NCI-H1930 (cell line): ENCODE results near the gene NEU1.

Experiments used
- DNase-seq, 2 experiments: peaks; one replicate each; lab custom pipeline; 2025; lab: John Stamatoyannopoulos, UW

The NEU1 gene

DNA sequence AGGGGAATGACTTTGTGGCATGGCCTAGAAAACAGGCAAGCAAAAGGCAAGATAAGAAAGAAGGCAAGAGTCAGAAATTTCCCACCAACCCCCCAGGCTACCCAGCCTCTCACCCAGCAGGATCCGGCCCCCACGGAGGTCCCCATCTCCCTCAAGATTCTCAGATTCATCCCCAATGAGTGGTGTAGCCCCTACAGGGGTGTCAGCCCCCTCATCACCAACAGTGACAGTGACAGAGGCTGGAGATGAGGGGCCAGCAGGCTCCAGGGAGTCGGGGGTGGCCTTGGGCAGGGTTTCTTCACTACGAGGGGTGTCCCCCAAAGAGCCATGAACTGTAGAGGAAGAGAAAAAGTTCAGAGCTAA lies 33.9 kb upstream of the NEU1 start:
- DNase-seq, result no peak

DNA sequence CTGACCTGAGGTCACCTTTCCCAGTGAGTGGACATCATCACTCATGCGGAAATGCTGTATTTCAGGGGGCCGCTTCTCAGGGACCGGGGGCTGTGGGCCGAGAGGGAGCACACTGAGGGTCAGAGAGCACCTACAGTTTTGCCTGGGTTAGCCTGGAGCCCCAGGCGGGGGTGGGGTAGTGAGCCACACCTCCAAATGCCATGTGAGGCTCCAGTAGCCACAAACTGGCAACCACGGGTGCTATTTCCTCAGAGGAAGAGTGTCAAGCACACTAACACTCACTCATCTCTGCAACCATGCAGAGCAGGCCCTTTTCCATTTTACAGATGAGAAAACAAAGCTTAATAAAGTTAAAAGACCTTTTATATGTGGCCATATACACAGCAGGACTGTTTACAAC lies 30.2 kb upstream of the NEU1 start:
- DNase-seq, result no peak

GRCh38 chr6:31889331-31889972 lies 26.8 kb upstream of the NEU1 start:
- no peak for DNase-seq

- DNase-seq, result no peak
Measured at GRCh38 chr6:31888276-31889258, 25.9 kb upstream of the NEU1 start.

- DNase-seq, result no peak
Measured at GRCh38 chr6:31887173-31888007, 24.8 kb upstream of the NEU1 start.

DNA sequence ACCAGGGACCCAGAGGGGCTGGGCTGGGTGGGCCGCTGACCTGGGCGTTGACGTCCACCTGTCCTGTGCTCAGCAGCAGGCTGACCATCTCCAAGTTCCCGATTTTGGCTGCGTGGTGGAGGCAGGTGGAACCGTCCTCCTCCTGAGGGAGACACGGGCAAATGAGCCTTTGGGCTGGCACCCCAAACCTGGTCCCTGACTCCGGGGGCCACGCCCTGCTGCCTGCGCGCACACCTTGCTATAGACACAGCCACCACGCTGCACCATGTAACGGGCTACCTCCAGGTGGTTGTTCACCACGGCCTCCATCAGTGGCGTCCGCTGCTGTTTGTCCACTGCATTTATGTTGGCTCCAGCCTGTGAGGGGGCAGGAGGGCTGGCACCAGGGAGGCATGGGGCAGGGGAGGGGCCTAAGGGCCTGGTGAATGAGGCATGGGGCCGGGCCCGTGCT lies 23.9 kb upstream of the NEU1 start:
- DNase-seq, result no peak

GRCh38 chr6:31884528-31885035 lies 22.0 kb upstream of the NEU1 start:
- no peak for DNase-seq

DNA sequence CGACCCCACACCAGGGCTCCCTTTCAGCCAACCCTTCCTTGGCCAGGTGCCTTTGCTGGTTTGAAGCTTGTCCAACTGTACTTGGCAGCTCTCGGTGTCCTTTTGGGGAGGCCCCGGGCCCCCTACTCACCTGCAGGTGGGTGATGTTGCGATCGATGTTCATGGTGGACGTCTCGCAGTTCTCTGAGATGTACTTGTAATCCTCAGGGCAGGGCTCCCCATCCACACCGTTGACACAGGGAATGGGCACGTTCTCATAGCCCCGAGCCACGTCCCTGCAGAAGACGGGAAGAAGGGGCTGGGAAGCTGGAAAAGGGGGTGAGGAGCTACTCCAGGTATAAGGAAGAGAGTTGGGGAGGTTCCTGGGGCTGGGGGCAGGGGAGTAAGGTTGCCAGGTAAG lies 21.1 kb upstream of the NEU1 start:
- DNase-seq, result no peak

GRCh38 chr6:31882344-31882743 lies 19.7 kb upstream of the NEU1 start:
- DNase-seq, result no peak

- no peak for DNase-seq
Measured at GRCh38 chr6:31881136-31881859, 18.7 kb upstream of the NEU1 start.

GRCh38 chr6:31880616-31881015 lies 18.0 kb upstream of the NEU1 start:
- no peak for DNase-seq

- no peak for DNase-seq
Measured at GRCh38 chr6:31879901-31880300, 17.3 kb upstream of the NEU1 start.

- no peak for DNase-seq
Measured at GRCh38 chr6:31879143-31879542, 16.5 kb upstream of the NEU1 start.

GRCh38 chr6:31878726-31879125 lies 16.1 kb upstream of the NEU1 start, which contains the start of gene SLC44A4:
Gene SLC44A4 (minus strand): TSS chr6:31878997. CDS start chr6:31878980, 17 bp downstream.
- no peak for DNase-seq

- no peak for DNase-seq
Measured at GRCh38 chr6:31878222-31878621, 15.6 kb upstream of the NEU1 start.

DNA sequence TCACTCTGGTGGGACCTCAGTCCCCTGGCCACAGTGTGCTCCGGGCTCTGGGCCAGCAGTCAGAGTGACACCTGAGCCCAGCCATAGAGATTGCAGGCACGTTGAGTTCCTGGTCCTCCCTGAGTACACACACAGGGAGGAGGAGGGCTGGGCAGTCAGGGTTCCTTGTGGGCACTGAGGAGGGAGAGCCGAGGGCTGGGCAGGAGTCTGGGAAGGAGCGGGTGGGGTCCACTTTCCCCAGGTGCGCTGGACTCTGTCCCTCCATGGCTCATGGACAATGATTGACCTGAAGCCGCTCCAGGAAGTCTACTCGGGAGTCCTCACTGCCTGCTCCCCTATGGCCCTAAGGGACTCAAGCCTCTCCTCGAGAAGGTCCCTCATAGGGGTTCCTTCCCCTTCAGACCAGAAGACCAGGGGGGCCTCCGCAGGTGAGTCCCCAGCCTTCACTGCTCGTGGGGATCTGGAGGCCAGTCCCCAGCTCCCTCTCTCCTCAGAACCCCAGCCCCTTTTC lies 15.1 kb upstream of the NEU1 start:
- DNase-seq, result no peak

DNA sequence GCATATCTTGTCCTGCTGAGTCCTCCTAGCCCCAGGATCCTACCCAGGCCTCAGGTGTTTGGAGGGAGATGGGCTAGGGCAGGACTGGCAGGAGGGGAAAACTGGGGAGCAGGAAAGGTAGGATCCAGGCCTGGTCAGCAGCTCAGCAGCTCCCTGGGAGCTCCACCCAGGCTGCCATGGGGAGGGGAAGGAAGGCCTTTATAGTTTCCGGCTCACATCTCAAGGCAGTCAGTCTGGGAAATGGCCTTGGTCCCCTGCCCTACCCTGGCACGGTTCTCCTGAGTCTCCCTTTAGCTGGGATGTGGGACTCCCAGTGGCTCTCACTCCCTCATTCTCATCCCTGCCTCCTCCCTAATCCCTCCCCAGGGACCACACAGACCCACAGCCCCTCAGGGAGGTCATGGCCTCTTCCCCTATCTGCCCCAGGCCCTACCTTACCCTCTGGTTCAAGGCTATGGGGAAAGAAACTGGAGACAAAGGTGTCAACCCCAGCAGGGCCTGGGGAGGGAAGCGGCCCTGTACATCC lies 14.6 kb upstream of the NEU1 start:
- no peak for DNase-seq

DNA sequence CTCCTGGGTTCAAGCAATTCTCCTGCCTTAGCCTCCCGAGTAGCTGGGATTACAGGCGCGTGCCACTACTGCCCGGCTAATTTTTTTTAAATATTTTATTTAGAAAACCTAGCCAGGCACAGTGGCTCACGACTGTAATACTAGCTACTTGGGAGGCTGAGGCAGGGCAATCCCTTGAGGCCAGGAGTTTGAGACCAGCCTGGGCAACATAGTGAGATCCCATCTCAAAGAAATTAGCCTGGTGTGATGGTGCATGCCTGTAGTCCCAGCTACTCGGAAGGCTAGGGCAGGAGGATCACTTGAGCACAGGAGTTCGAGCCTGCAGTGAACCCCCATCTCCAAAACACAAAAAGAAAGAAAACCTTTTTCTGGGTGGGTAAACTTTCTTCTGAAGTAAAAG lies 13.7 kb upstream of the NEU1 start:
- no peak for DNase-seq

DNA sequence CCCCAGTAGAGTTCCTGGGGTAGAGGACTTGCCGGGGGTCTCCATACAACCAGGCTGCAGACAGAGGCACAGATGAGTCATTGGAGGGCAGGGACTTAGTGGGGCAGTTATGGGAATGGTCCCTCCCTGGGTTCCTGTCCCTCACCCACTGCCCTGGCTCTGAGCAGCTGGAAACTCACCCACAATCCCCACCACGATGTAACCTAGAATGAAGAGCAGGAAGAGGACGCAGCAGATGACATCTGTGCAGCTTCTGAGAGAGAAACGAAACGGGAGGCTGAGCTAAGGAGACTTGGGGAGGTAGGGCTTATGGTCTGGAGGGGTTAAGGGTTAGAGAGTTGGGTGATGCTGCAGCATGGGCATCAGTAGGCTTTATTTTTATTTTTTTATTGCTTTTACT lies 13.3 kb upstream of the NEU1 start:
- no peak for DNase-seq

GRCh38 chr6:31874836-31875572 lies 12.4 kb upstream of the NEU1 start:
- no peak for DNase-seq
